Esophagus squamous epithelium (tissue), 5 donors: Measurements from ENCODE around the gene GPC6. TPM values are rescaled to one million over a fixed set of nuclear protein-coding genes. Genes with fewer than 3 reads are reported as not detected.

ENCODE experiments used
- DNase-seq: peaks from one replicate; lab custom pipeline; 2025; lab: John Stamatoyannopoulos, UW
- H3K27ac ChIP-seq, 4 donors: fragments of 200-600 bp; sonication (generic); one replicate each; pipeline ENCODE4 v1.5.1; 2016 to 2019; ENCODE audit warnings: mild to moderate bottlenecking in 1 of 4
- H3K27me3 ChIP-seq, 4 donors: fragments of 200-600 bp; sonication (generic); 1 replicate in 3 of 4; 2 replicates in 1 of 4; pipeline versions ENCODE4 v1.5.1 to v1.6.0; 2017 to 2021; ENCODE audit warnings: antibody characterized with exemption in 1 of 4
- H3K36me3 ChIP-seq, 3 donors: fragments of 200-600 bp; sonication (generic); one replicate each; pipeline ENCODE4 v1.5.1; 2016 to 2019
- H3K4me1 ChIP-seq, 3 donors: fragments of 200-600 bp; sonication (generic); one replicate each; pipeline ENCODE4 v1.5.1; 2017 to 2019
- H3K4me3 ChIP-seq, 4 donors: fragments of 200-600 bp; sonication (generic); 1 replicate in 3 of 4; 2 replicates in 1 of 4; pipeline ENCODE4 v1.5.1; 2016 to 2019; ENCODE audit warnings: mild to moderate bottlenecking in 2 of 4, moderate library complexity in 1 of 4
- H3K9me3 ChIP-seq, 3 donors: fragments of 200-600 bp; sonication (generic); one replicate each; pipeline ENCODE4 v1.5.1; 2016 to 2019
- POLR2A ChIP-seq, 4 donors: fragments of 450-650 bp; IDR thresholded peaks; one replicate each; pipeline ENCODE4 v1.6.1; 2017; ENCODE audit warnings: antibody characterized with exemption in 4 of 4, mild to moderate bottlenecking in 4 of 4, moderate library complexity in 3 of 4
- WGBS, 2 donors: methylation state at CpG; one replicate each; pipeline ENCODE4 v1.1.5; 2018; 5-methylcytosine and 5-hydroxymethylcytosine counted together
- intact Hi-C: fragments of 100-400 bp; cut with DNase I; formaldehyde crosslinking; loops from one replicate; pipeline ENCODE4 v1.15.0; 2022
- total RNA-seq, 4 donors: library from RNA; depleted of rRNA; stranded (reverse); fragments of >200 nt; gene quantifications; one replicate each; pipeline ENCODE4 v1.1.0, GENCODE V29; 2016
- TF ChIP-seq, protein P1 (sequence below), 6 experiments: fragments of 450-650 bp in 4 of 6; fragments of 200-600 bp in 2 of 6; sonication (generic) in 2 of 6; IDR thresholded peaks; one replicate each; pipeline ENCODE4 v1.5.1; 2016 to 2019; ENCODE audit warnings: antibody characterized with exemption in 6 of 6, mild to moderate bottlenecking in 4 of 6, moderate library complexity in 4 of 6
- donor health status: DM: yes; HTN: yes; CAD: no.

Gene GPC6
- total RNA-seq, 4 donors from 2014 or later: 0.57 to 8.6 (median 2.6) TPM

DNA sequence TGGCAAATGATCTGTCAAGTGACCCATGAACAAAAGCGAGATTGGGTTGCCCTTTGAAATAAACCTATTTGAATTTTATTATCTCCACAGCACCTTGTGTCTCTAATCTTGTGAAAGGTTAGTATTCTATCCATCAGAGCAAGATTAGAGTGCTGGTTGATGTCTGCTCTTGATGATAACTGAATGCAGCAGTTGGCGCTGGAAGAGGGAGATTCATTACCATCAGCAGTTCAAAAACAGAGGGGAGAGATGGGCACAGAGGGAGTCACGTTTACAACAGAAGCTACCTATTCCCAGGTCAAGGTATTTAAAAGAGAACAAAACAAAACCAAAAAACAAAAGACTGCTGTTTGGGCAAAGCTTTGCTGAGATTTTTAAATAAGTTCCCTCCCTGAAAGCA, 588.1 kb downstream of the GPC6 start:
- TF ChIP-seq, protein P1, sequence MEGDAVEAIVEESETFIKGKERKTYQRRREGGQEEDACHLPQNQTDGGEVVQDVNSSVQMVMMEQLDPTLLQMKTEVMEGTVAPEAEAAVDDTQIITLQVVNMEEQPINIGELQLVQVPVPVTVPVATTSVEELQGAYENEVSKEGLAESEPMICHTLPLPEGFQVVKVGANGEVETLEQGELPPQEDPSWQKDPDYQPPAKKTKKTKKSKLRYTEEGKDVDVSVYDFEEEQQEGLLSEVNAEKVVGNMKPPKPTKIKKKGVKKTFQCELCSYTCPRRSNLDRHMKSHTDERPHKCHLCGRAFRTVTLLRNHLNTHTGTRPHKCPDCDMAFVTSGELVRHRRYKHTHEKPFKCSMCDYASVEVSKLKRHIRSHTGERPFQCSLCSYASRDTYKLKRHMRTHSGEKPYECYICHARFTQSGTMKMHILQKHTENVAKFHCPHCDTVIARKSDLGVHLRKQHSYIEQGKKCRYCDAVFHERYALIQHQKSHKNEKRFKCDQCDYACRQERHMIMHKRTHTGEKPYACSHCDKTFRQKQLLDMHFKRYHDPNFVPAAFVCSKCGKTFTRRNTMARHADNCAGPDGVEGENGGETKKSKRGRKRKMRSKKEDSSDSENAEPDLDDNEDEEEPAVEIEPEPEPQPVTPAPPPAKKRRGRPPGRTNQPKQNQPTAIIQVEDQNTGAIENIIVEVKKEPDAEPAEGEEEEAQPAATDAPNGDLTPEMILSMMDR (IDR thresholded peaks at IDR 0.05): no peak
- TF ChIP-seq POLR2A (IDR thresholded peaks at IDR 0.05): no peak
- Histone ChIP-seq H3K4me1 (no peaks in the 10 kb centered on the region), H3K4me3 (no peak overlapping the region), H3K36me3 (no peaks in the 10 kb centered on the region), H3K27ac (no peak overlapping the region), H3K27me3 (no peaks in the 10 kb centered on the region), H3K9me3 (no peaks in the 10 kb centered on the region)
- DNase-seq: no peak
- WGBS, 2 donors: 65 to 76% methylated on average over 3 of the region's 3 CpGs
- intact Hi-C loops: no loop called here

DNA sequence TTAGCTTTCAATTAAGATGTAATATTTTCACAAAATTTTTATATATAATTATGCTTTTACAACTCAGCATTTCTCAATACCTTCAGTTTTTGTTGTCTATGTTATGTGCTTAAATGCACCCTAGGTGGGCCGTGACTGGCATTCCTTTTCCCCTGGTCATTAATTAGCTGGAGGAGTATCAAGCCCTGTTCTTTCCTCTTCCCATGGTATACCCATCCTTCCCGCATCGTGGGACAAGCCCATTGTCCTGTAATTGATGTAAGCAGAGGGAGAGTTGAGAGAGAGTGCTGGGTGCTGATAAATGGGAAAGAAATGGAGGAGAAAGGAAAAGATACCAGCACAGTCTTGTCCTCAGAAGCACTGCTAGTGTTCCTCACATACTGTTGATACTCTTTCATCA, 591.7 kb downstream of the GPC6 start:
- WGBS, 2 donors: 70 to 90% methylated on average over 3 of the region's 3 CpGs
- intact Hi-C loops: no loop called here

DNA sequence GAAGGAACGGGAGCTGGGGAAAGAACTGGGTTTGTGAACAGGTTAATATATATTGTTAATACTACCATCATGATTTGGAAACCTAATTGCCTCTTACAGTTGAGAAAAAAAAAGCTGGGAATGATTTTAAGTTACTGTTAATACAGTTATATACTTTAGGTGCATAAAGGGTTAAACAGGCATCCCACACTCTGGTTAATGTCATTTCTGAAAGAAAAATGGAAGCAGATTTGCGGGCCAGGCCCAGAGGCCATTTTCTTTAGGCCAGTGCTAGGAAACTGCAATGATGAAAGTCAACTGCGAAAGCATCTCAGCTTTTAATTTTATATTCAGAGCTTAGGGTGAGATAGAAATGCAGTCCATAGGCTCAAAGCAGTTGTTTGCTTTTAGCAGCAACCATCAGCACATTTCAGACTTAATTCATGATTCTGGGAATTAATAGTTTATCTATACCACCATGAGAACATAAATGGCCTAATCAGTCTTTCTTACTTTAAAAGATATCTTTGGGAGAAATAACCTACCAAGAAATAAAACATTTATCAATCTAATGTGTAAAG, 592.8 kb downstream of the GPC6 start:
- Histone ChIP-seq H3K36me3 (no peaks in the 10 kb centered on the region), H3K27ac (no peak overlapping the region), H3K9me3 (no peaks in the 10 kb centered on the region), H3K4me3 (no peak overlapping the region), H3K27me3 (no peaks in the 10 kb centered on the region), H3K4me1 (no peaks in the 10 kb centered on the region)
- WGBS, 2 donors: 61 to 66% methylated on average over 3 of the region's 3 CpGs
- no peak for DNase-seq
- intact Hi-C loops: no loop called here
- TF ChIP-seq, protein P1 (IDR thresholded peaks at IDR 0.05): no peak
- no peak for TF ChIP-seq POLR2A (IDR thresholded peaks at IDR 0.05)

More for the DNA sequence above, 591.7 kb downstream of the GPC6 start:
- no peaks in the 10 kb centered on the region for H3K36me3 ChIP-seq
- H3K27me3 ChIP-seq: no peaks in the 10 kb centered on the region
- H3K9me3 ChIP-seq: no peaks in the 10 kb centered on the region
- no peak overlapping the region for H3K4me3 ChIP-seq
- H3K4me1 ChIP-seq: no peaks in the 10 kb centered on the region
- no peak for DNase-seq
- TF ChIP-seq, protein P1 (IDR thresholded peaks at IDR 0.05): no peak
- TF ChIP-seq POLR2A (IDR thresholded peaks at IDR 0.05): no peak
- H3K27ac ChIP-seq: no peak overlapping the region

DNA sequence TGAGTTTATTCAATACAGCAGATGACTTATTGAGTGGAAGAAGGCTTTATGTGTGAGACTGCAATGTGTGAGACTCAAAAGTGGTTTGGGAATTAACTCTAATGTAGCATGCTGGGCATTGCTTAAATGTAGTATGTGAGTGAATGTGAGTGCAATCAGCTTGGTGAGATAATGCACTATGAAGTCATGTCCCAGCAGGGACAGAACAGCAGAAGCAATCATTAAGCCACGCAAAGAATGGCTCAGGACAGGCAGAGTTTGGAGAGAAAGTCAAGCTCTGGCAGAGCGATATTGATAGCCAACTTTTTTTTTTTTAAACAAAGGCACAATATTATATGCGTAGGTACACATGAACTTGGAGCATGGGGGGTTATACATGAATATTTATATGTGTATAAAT, 597.7 kb downstream of the GPC6 start:
- intact Hi-C loops: no loop called here
- Histone ChIP-seq H3K27ac (no peak overlapping the region), H3K36me3 (no peaks in the 10 kb centered on the region), H3K4me3 (no peak overlapping the region), H3K27me3 (no peaks in the 10 kb centered on the region), H3K9me3 (no peaks in the 10 kb centered on the region), H3K4me1 (no peaks in the 10 kb centered on the region)
- 76 to 78% methylated on average over 3 of the region's 3 CpGs for WGBS, 2 donors
- DNase-seq: no peak
- TF ChIP-seq POLR2A (IDR thresholded peaks at IDR 0.05): no peak

DNA sequence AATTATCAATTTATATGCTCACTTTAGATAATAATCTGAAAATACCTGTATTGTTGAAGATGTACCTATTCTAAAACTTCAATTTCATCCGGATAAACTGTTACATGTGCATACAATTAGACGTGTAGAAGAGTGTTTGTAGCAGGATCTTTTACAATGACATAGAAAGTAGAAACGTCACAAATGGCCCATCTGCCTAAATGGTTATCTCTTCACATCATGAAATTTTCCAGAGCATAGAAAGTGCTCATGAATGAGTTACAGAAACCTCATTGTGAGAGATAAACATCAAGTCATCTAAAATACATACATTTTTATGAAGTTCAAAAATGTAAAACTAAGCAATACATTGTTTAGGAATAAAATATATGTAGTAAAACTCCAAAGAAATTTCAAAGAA, 607.4 kb downstream of the GPC6 start:
- H3K9me3 ChIP-seq: no peaks in the 10 kb centered on the region
- no peak for TF ChIP-seq POLR2A (IDR thresholded peaks at IDR 0.05)
- TF ChIP-seq, protein P1 (IDR thresholded peaks at IDR 0.05): no peak
- WGBS, 2 donors: 77 to 79% methylated on average over 3 of the region's 3 CpGs
- H3K36me3 ChIP-seq: no peaks in the 10 kb centered on the region
- intact Hi-C loops: no loop called here
- no peak overlapping the region for H3K4me3 ChIP-seq
- no peaks in the 10 kb centered on the region for H3K4me1 ChIP-seq
- no peak for DNase-seq
- H3K27ac ChIP-seq: no peak overlapping the region
- no peaks in the 10 kb centered on the region for H3K27me3 ChIP-seq

DNA sequence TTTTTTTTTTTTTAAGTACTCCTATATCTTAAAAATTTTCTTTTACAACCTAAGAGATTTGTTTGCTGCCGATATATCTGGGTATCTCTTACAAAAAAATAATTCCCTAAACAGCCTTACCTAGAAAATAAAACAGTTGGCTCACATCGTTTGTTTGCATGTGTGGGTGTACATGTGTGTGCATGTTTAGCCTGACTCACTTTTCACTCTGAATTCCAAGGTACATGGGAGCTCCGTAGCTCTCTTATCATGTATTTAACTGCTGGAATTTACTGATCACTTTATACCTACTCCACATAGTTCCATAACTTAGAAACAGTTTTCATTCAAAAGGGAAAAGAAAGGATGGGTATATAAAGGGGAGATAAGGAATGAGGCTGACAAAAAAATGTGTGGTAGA, 616.5 kb downstream of the GPC6 start:
- H3K4me3 ChIP-seq: no peak overlapping the region
- intact Hi-C loops: no loop called here
- TF ChIP-seq POLR2A (IDR thresholded peaks at IDR 0.05): no peak
- TF ChIP-seq, protein P1 (IDR thresholded peaks at IDR 0.05): no peak
- H3K4me1 ChIP-seq: no peaks in the 10 kb centered on the region
- 47 to 56% methylated on average over 3 of the region's 3 CpGs for WGBS, 2 donors
- H3K27me3 ChIP-seq: no peaks in the 10 kb centered on the region
- no peak overlapping the region for H3K27ac ChIP-seq
- DNase-seq: no peak
- no peaks in the 10 kb centered on the region for H3K36me3 ChIP-seq
- H3K9me3 ChIP-seq: no peaks in the 10 kb centered on the region
